A549 treated with dexamethasone at 1 μM for 4 hours (cell line): ENCODE measurements around the gene AKAP8L. TPM values are rescaled to one million over a fixed set of nuclear protein-coding genes. Genes with fewer than 3 reads are reported as not detected.

Source experiments
- total RNA-seq: library from RNA; stranded (reverse); fragments of 200-300 nt; extraction: Qiagen RNA extraction; gene quantifications from 5 replicates; pipeline ENCODE4 v1.2.3, GENCODE V29; 2022

The AKAP8L gene
- total RNA-seq: 35.3 to 43.1 TPM (median 38.7 TPM) in 5 replicates

GRCh38 chr19:15418579-15419412 lies at the start of gene AKAP8L:
AKAP8L (minus strand) TSS chr19:15418988; CDS start chr19:15418923, 65 bp downstream.

DNA sequence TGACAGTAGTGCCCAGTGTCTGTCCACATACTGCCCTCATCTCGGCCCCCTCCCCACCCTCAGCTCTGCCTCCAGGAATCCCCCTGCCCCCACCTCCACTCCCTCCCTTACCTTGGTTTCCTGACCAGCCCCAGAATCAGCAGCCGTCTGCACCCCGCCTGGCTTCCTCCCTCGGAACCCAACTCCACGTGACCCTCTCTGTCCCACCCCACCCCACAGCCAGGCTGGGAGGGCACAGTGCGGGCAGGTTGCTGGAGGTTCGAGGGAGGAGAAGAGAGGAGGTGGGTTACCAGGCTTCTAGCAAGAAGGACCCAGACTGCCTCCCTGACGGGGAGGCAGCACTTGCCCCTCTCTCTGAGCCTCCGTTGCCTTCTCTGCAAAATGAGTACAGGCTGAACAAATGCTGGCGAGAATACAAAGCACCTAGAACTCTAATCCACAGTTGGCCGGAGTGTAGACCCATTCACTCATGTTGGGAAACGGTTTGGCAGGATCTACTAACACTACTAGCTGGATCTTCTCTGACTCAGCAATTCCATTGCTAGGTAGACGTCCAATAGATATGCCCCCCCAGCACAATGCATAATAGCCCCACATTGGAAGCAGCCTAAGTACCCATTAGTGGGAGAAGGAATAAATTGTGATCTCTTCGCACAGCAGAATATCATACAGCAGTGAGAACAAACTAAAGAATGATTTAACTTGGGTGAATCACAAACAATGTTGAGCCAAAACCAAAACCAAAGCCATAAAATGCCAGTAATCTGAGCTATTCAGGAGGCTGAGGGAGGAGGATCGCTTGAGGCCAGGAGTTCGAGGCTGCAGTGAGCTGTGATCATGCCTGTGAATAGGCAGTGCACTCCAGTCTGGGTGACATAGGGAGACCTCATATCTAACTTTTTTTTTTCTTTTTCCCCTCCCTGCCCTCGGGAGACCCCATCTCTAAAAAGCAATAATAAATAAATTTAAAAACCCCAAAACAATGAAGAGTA lies 45.9 kb upstream of the AKAP8L start, which contains the start of gene RASAL3:
Gene RASAL3 (minus strand): TSS at position 151 of the 992 bp plus-strand sequence. CDS start 186 bp downstream, outside the sequence.

GRCh38 chr19:15449620-15450527 lies 31.1 kb upstream of the AKAP8L start, which contains the start of gene WIZ:
WIZ (minus strand) TSS chr19:15449956; CDS start chr19:15448307, 1,649 bp downstream.

DNA sequence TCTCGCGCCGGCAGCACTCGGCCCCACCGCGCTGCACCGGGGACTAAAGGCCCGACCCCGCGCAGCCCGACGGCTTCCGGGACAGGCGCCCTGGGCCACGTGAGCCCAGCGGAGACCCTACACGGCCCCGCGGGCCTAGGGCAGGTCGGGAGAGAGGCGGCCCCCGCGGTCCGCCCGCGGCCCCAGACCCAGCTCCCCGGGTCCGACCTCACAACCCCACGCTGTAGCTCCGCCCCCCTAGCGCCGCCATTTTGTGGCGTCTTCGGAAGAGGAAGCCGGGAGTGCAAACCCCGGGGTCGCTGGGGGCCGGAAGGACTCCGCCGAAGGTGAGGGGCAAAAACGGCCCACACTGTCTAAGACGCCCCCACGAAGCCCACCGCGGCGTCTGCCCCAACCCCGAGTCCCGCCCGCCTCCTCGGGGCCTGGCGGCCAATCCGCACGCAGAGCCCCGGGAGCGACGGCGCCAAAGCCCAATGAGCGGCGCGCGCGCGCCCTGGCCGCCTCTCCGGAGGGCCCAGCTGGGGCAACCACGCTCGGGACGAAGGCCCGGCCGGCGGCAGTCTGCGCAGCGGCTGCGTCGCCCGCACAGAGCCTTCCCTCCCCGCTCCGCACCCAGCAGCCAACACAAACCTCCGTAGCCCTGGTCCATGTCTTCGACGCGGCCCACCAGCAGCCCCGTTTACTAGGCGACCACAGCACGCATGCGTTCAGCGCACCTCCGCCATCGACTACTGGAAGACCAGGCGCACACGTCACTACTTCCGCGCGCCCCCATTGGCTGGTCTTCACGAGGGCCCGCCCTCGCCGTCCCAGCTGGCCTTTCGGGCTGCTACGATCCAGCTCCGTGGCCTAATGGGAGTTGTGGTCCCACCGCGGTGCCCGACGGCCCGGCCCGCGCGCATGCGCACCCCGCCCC lies 39.4 kb downstream of the AKAP8L start, which contains the start of gene AKAP8:
Gene AKAP8 (minus strand): TSS at position 705 of the 916 bp plus-strand sequence. CDS start 56 bp downstream, at position 649.

GRCh38 chr19:15332311-15332996 lies 86.3 kb downstream of the AKAP8L start, which contains the start of gene BRD4:
BRD4 (minus strand) TSS chr19:15332539; CDS start chr19:15273099, 59,440 bp downstream.

Other genes with a start within 250 kb of the AKAP8L start
- gene NOTCH3, start 218.0 kb downstream of the AKAP8L start, total RNA-seq: 11.0 to 23.9 TPM (median 20.9 TPM) in 5 replicates
- 0.04 to 0.08 TPM (median 0.05 TPM) in 3 of 5 replicates, not detected in the others for gene EPHX3, start 186.5 kb downstream of the AKAP8L start, total RNA-seq
- gene BRD4, start 86.4 kb downstream of the AKAP8L start, total RNA-seq: 18.9 to 36.6 TPM (median 32.2 TPM) in 5 replicates
- 13.8 to 18.4 TPM (median 18.1 TPM) in 5 replicates for gene AKAP8, start 39.2 kb downstream of the AKAP8L start, total RNA-seq
- 12.9 to 25.5 TPM (median 24.2 TPM) in 5 replicates for gene WIZ, start 31.0 kb upstream of the AKAP8L start, total RNA-seq
- gene RASAL3, start 45.6 kb upstream of the AKAP8L start, total RNA-seq: not detected in 5 replicates
- gene PGLYRP2, start 60.5 kb upstream of the AKAP8L start, total RNA-seq: not detected in 5 replicates
- 0.13 to 0.44 TPM (median 0.27 TPM) in 5 replicates for gene CYP4F22, start 89.5 kb upstream of the AKAP8L start, total RNA-seq
- not detected in 5 replicates for gene CYP4F8, start 196.2 kb upstream of the AKAP8L start, total RNA-seq
- 2.3 to 4.7 TPM (median 3.9 TPM) in 5 replicates for gene CYP4F3, start 221.9 kb upstream of the AKAP8L start, total RNA-seq